ENCODE results near the gene RFWD3. TPM values are rescaled to one million over a fixed set of nuclear protein-coding genes. Genes with fewer than 3 reads are reported as not detected.

RFWD3 gene
- total RNA-seq, 1 donor from 2014 or later: 14.1 TPM

DNA sequence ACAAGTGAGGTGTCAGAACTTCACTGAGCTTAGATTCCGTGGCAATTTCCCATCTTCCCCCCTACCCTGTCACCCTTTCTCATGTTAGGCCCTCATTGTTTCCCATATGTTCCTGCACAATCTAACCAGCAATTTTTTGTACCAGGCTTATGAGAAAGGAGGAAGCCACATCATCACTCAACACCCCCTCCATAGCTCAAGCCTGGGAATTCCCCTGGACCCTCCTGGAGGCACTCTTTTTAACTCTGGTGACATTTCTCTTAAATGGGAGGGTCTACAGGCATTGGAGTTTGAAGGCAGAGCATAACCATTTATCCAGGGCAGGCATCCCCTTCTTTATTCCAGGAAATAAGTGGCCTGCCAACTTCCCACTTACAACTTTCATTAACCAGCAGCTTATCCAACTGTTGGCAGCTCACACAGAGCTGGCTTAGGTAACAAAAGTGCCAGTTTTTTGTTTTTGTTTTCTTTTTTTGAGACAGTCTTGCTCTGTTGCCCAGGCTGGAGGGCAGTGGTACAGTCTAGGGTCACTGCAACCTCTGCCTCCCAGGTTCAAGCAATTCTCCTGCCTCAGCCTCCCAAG is 49.4 kb downstream of the RFWD3 start:
- no peak for DNase-seq

DNA sequence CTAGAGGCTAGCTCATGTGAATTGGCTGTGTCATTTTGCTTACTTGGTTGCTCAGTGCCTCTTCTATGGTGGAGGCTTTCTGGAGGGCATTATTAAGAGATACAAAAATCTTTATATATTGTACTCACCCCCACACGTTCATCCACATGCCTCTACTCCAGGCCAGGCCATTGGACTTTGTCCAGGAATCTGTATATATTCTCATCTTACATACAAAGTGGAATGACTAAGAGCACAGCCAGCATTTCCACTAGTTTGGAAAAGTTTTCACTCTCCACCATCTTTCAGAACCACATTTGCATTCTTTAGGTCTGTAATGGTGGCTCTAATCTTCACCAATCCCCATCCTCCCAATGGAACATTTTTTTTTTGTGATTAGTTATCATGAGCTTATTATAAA is 55.0 kb downstream of the RFWD3 start:
- DNase-seq: no peak

DNA sequence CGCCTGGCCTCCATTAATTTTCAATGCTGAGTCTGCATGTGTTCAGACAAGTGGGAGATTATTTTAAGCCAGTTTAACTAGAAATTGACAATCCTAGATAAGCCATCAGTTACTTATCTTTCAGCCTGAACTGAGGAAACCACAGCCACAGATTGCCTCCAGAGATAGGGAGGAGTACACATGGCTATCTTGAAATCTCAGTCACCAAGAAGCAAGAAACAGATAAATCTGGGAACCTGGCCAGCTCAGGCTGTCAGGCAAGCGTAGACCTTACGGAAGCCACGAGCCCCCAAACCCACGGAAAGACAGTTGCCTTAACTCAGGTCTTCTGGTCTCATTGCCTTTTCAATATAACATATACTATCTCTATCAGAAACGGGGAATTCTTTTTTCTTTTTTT is 57.7 kb downstream of the RFWD3 start:
- no peak for DNase-seq

DNA sequence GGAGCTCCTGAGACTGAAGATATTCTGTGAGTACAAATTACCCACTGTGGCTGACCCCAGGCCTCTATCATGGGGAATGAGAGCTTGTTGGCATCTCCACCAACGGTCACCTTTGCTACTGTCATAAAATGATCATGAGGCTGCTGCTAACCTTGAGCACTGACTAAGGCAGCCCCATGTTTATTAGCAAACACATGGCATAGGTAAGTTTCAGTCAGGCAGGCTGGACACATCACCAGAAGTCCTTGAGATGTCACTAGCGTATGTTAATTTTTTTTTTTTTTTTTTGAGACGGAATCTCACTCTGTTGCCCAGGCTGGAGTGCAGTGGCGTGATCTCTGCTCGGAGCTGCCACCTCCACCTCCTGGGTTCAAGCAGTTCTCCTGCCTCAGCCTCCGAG is 58.3 kb downstream of the RFWD3 start:
- no peak for DNase-seq

DNA sequence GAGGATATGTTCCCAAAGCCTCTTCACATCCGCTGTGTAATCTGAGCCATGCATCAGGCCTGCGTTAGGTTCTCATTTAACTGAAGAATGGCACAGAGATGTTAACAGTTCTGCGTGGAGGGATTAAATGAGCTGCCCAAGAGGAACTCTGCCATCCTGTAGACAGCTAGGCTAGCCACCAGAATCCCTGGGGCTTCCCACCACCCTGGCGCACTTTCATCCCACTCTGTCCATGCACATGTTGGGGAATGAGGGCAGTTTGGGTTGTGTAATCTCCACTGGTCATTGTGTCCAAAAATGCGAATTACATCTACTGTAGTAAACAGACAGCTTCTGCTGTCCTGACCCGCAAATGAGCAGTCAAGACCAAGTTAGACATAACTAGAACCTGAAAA is 58.7 kb downstream of the RFWD3 start:
- no peak for DNase-seq

DNA sequence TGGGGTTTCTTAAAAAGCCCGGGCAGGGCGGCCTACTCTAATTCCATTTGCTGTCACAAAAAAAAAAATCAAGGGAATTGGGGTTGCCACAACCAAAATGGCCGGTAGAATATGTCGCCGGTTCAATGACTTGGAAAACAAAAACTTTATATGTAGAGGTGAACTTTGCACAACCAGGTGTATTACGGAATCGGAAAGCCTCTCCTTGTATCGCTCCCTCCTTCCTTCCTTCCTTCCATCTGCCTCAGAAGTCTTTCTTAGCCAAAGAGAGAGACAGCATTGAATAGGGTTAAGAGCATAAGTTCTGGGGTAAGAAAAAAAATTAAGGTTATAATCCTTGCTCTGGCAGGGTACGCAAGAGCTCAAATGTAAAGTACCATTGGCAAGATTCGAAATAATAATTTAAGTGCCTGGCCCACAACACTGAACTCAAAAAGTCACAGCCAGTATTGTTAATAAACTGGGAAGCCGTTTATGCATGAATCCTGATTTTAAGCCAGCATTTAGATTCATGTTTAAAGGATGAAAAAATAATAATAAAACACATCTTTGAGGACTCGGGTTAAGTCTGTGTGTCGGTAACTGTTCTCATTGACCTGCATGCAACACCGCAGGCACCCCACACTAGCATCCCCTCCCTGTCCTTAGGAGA is 59.2 kb downstream of the RFWD3 start:
- DNase-seq: peak; percentile 85

DNA sequence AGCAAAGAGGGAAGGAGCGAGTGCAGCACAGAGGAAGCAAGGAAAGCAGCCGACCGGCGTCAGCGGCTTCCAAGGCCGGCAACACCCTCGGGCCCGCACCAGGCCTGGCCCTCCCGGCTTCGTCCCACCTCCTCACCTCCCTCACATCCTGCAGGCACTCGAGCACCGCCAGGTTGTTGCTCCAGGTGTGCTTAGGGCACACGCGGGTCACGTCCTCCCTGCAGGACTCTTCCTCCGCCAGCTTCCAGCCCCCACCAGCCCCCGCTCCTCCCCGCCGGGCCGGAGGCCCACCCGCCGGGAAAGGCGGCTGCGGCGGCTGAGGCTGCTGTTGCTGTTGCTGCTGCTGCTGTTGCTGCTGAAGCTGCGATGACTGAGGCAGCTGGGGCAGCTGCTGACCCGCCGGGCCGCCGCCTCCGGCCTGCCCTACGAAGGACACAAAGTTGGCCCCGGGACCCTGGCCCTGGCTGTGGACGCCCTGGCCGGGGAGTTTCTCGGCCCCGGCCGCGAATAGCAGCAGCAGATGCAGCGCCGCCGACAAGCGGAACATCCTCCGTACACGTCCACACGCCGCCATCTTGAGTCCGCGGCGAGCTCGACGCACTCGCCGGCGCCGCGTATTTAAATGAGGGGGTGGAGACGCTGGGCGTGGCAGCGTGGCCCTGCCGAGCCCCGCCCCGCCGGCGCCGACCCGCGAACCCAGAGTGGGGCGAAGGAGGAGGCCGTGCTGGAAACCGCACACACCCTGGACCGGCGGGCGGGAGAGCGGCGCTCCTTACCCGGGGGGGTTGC is 60.0 kb downstream of the RFWD3 start, which contains the start of gene GLG1:
TSS of gene GLG1 (minus strand) at position 594 of the 789 bp plus-strand sequence. CDS start at position 574, 20 bp downstream.
- peak; percentile 88 for DNase-seq

DNA sequence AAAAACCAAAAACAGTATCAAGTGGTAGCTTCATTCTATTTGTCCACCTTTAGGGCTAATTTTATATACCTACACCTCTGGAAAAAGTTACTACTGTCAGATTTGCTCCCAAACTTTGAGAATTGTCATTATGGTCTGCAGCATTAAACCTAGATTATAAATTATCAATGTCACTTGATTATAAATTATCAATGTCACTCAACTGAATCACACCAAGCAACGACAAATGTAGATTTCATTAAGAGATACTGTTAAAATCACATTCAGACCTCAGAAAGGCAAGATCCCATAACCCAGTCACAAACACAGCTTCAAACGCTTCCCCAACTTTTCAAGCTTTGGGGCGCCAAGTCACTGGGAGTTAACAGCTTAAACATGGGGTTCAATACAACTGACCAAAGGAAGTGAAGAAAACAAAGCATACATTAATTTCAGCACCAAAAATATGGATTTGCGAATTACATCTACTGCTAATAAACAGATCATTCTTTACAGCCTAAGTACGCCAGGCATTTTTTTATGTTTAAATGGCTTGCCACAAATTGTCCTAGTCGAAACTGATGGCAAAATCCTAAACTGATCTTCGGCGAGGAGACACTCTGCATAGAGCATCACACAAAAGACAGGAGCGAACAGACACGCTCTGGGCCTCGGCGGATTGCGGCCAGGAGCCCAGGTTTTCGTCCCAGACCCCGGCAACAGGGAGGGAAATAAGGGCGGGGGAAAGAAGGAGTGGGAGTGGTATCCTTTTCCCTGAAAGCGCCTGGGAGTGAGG is 60.7 kb downstream of the RFWD3 start:
- DNase-seq: peak; percentile 9

DNA sequence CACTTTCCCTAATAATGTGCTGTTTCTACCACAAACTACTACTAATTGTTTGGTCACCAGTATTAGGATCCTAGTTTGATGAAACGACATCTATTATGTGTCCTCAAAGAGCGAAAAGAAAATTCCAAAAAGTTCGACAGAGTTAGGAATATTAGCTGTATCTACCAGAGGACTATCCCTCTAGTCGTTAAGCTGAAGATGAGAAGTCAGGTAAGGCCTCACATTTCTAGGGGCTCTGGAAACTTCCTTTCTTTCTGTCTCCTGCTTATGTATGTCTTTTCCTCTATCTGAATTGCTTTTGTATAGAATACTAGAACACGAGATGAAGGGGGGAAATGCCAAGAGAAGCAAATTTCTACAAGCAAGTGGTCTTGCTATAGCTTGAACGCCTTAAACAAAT is 61.3 kb downstream of the RFWD3 start:
- no peak for DNase-seq

DNA sequence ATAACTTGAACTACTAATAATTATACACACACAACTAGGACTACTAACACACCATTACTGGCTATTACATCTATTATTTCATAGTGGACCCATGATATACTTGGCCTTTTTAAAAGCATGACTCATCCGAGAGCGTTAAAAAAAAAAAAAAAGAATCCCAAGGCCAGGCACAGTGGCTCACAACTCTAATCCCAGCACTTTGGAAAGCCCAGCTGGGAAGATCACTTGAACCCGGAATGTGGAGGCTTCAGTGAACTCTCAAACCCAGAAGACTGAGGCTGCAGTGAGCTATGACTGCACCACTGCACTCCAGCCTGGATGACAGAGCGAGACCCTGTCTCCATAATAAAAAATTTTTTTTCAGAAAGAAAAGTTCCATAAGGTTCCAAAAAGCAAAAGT is 62.8 kb downstream of the RFWD3 start:
- DNase-seq: no peak

DNA sequence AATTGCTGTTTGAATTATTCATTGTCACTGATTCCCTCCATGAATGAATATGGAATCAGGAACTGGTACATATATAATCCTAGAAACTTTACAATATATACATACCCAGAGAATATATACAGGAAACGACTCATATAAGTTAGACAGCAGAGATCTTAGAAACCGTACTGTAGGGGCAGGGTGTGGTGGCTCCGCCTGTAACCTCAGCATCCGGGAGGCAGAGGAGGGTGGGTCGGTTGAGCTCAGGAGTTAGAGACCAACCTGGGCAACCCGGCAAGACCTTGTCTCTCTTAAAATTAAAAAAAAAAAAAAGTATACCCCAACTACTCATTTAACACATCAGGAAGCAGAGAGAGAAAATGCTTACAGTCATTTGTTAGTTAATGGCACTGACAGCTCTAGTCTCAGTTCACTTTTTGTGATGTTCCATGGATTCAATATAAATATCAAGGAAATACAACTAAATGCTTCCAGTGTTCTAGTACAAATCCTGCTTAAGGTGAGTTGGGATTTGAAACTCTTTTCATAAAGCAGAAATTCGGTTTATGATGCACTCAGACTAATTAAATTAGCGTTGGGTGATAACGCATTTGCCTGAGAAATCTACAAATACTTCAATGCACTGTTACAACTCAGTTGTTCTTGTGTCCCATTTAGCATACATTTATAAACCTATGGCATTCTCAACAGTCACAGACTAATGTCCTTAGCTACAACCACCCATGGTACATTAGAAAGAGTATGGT is 65.4 kb downstream of the RFWD3 start:
- DNase-seq: no peak

DNA sequence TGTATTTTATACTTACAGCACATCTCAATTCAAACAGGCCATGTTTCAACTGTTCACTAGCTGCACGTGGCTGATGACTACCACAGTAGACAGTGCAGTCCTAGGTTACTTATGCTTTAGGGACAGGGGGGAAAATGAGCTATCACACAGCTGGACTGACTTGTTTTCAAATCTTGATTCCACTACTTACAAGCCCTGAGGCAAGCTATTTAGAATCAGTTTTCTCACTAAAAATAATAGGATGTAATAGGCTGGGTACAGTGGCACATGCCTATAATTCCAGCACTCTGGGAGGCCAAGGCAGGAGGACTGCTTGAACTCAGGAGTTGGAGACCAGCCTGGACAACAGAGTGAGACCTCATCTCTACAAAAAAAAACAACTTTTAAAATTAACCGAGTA is 70.1 kb downstream of the RFWD3 start:
- no peak for DNase-seq

DNA sequence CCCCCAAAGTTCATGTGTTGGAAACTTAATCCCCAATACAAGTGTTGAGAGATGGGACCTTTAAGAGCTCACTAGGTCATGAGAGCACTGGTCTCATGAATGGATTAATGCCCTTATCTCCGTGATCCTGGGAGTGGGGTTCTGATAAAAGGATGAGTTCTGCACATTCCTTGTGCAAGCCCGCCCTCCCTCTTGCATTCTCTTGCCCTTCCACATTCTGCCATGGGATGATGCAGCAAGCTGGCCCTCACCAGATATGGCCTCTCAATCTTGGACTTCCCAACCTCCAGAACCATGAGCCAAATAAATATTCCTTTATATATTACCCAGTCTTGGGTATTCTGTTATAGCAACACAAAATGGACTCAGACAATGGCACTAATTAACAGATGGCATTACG is 73.8 kb downstream of the RFWD3 start:
- DNase-seq: no peak

DNA sequence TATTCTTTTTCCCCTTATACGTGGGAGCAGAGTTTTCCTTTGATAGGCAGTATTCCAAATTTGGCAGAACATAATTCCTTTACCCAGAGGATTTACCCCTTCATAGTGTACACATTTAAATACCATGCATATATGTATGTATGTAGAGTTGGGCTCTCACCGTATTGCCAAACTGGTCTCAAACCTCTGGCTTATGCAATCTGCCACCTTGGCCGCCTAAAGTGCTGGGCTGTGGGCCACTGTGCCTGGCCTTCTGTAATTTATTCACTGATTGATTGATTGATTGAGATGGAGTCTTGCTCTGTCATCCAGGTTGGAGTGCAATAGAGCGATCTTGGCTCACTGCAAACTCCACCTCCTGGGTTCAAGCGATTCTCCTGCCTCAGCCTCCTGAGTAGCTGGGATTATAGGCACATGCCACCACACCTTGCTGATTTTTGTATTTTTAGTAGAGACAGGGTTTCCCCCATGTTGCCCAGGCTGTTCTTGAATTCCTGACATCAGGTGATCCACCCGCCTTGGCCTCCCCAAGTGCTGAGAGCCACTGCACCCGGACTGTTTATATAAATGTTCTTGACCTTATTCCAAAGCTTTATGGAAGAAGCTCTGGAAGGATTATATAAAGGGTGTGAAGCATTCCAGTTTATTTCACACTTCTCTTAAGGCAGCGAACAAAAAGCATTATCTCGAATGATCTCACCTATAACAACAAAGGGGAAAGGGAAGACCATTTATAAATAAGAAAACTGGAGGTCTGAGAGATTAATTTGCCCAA is 74.6 kb downstream of the RFWD3 start:
- no peak for DNase-seq

DNA sequence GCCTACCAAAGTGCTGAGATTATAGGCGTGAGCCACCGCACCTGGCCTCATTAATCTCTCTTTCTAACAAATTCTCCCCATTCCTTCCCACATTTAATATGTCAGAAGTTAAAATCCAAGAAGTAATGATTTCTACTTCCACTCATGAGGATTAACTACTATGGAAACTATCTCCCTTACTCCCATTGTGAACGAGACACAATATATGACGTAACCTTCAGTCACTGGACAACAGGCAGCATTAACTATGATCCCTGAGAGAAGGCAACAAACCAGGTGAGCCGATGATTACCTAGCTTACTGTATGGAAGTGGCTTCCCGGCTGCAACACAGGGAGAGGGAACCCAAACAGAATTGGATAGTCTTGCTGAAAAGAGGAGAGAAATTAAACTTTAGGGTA is 79.7 kb downstream of the RFWD3 start:
- DNase-seq: no peak

DNA sequence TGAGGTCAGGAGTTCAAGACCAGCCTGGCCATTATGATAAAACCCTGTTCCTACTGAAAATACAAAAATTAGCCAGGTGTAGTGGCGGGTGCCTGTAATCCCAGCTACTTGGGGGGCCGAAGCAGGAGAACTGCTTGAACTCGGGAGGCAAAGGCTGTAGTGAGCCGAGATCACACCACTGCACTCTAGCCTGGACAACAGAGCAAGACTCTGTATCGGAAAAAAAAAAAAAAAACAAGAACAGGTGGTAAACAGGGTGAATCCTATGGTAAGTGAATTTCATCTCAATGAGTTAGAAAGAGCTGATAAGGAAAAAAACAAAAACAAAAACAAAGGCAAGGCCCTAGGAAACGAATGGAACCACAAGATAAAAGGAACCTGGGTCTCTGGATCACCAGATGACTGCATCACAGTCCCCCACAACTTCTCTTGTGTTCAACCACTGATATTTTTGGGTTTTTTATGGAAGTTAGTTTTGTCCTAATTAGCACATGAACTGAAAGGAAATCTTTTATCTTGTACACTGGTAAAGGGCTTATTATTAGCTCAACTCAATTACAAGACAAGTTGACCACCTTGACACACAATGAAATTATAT is 80.7 kb downstream of the RFWD3 start:
- no peak for DNase-seq

DNA sequence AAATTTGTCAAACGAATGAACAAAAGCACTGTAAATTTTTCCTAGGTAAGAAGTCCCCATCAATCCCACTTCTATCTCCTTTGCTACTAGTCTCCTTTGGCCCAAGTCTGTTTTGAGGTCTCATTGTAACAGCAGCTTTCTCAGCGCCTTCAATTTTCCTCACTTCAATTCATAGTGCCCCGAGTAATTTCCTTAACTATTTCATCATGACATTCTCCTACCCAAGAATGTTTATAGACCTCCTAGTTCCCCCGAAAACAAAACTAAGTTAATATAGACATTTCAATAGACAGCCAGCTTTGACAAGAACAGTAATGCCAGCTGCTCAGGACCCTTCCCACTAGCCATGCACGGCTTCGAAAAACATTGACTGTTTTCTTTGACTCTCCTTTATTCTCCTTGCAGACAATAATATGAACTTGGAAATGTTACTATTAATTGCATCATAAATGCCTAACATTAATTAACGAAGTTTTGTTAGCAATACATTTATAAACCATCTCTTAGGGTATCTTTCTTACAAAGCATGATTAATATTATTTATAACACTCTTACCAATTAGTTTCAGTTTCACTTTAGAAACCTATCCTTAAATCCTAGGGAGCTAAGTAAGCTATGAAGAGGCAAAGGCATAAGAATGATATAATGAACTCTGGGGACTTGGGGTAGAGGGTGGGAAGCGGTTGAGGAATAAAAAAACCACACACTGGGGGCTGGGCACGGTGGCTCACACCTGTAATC is 82.6 kb downstream of the RFWD3 start:
- no peak for DNase-seq

DNA sequence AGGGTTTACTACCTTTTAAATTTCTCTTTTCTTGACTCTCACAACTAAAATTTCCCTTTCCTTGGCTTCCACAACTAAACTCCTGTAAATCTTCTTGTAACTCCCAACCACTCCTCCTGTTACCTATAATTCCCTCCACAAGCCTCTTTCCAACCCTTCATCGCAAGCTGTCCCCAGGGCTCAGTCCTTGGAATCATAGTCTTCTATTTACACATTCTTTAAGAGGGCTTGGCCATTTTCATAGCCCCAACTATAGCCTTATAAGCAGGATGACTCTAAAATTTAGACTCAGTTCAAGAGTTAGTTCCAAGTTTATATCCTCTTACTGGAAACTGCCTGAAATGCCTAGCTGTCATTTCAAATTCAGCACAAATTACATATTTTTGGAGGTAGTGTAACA is 83.7 kb downstream of the RFWD3 start:
- DNase-seq: no peak

DNA sequence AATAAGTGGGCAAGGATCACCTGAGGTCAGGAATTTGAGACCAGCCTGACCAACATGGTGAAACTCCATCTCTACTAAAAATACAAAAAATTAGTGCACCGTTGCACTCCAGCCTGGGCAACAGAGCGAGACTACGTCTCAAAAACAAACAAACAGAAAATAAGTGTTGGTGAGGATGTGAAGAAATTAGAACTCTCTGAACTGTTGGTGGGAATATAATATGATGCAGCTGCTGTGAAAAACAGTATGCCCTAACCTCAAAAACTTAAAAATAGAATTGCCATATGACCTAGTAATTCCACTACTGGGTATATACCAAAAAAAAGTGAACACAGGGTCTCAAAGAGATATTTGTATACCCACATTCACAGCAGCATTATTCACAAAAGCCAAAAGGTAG is 85.8 kb downstream of the RFWD3 start:
- DNase-seq: no peak

DNA sequence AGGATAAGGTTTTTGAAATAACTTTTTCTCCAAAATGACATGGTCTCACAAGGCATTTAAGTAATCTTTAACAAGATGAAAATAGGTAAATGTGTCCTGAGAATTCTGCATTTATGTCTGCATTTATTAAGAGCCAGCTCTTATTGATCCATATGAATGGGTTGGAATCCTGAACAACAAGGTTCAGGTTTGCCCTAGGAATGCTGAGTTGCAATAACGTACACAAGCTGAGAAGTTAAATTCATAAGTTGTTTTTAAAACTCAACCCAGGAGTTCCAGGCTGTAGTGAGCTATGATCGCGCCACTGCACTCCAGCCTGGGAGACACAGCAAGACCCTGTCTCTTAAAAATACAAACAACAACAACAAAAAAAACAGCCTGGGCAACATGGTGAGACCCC is 87.8 kb downstream of the RFWD3 start:
- DNase-seq: no peak

All from skin of body (tissue), 2 donors.